ENCODE data around the gene KCNA1.
"Not testable (repeated sequence)": the region's sequence is repeated elsewhere in the genome, so short reads cannot be mapped to it uniquely, and the experiment has no call there.

KCNA1 gene

GRCh38 chr12:4909734-4910501, at the start of gene KCNA1:
KCNA1 (plus strand) TSS chr12:4909905; CDS start chr12:4911379, 1,474 bp downstream.
- peak; percentile 82 for DNase-seq (ENCODE audit: low spot score)

GRCh38 chr12:4860741-4861140, 49.0 kb upstream of the KCNA1 start:
- no peak for DNase-seq (ENCODE audit: low spot score)

- DNase-seq (ENCODE audit: low spot score), result no peak
Measured at GRCh38 chr12:4862809-4863208, 46.9 kb upstream of the KCNA1 start.

GRCh38 chr12:4864575-4864974, 45.1 kb upstream of the KCNA1 start:
- no peak for DNase-seq (ENCODE audit: low spot score)

GRCh38 chr12:4865246-4865645, 44.5 kb upstream of the KCNA1 start:
- no peak for DNase-seq (ENCODE audit: low spot score)

GRCh38 chr12:4866299-4866698, 43.4 kb upstream of the KCNA1 start:
- no peak for DNase-seq (ENCODE audit: low spot score)

DNA sequence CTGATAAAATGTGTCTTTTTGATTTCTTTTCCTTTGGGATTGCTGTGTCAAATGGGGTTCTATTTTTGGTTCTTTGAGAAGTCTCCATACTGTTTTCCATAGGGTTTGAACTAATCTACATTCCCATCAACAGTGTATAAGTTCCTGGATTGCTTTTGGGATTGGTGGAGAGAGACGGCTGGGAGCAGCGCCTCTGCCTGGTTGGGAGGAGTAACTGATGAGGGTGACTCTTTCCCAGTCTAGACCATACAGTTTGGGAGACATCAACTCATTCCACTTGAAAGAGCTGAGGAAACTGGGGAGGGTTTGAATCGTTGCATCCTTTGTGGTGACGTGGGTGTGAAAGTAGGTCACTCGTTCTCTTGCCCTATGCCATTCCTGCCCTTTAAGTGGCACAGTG, 42.3 kb upstream of the KCNA1 start:
- no peak for DNase-seq (ENCODE audit: low spot score)

- no peak for DNase-seq (ENCODE audit: low spot score)
Measured at GRCh38 chr12:4870423-4870822, 39.3 kb upstream of the KCNA1 start.

- no peak for DNase-seq (ENCODE audit: low spot score)
Measured at GRCh38 chr12:4871514-4871913, 38.2 kb upstream of the KCNA1 start.

GRCh38 chr12:4873947-4874346, 35.8 kb upstream of the KCNA1 start:
- DNase-seq (ENCODE audit: low spot score), result no peak

GRCh38 chr12:4874671-4875070, 35.0 kb upstream of the KCNA1 start:
- no peak for DNase-seq (ENCODE audit: low spot score)

DNA sequence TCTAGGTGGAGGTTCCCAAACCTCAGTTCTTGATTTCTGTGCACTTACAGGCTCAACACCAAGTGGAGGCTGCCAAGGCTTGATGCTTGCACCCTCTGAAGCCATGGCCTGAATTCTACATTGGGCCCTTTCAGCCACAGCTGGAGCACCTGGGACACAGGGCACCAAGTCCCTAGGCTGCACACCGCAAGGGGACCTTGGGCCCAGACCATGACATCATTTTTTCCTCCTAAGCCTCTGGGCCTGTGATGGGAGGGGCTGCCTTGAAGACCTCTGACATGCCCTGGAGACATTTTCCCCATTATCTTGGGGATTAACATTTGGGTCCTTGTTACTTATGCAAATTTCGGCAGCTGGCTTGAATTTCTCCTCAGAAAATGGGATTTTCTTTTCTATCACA, 30.2 kb upstream of the KCNA1 start:
- not testable (repeated sequence) for DNase-seq (ENCODE audit: low spot score)

DNA sequence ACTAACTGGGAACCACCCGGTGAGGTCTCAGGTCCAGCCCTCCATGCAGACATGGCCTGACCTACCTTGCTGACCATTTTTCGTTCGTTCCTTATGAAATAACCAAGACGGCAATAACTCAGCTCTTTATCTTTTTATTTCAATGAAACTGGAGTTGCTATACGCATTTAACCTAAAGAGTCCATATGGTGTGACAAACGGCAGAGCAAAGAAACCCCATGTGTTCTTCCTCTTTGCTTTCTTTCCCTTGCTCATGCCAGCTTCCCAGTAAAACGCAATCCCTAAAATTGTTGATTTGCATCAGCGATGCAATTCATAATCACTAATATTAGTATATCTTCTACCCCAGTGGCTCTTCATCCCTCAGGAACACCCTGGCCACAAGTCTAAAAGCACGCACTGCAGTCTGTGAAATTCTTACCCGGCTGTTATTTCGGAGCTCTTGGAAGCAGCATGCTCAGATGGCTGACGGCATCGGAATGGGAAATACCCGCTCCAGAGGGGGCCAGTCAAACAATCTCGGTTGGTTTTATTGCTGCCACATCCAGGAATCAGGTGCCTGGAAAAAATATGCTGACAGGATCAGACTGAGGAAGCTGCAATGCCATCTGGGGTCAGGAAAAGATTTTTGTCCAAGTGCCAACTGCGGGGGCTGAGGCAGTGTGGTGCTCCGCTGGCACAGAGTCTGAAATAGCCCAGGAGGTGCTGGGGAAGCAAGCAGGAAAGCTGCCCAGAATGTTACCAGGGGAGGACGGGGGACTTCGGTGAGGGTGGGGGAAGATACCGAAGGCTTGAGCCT, 28.2 kb upstream of the KCNA1 start:
- peak; percentile 95 for DNase-seq (ENCODE audit: low spot score)

DNA sequence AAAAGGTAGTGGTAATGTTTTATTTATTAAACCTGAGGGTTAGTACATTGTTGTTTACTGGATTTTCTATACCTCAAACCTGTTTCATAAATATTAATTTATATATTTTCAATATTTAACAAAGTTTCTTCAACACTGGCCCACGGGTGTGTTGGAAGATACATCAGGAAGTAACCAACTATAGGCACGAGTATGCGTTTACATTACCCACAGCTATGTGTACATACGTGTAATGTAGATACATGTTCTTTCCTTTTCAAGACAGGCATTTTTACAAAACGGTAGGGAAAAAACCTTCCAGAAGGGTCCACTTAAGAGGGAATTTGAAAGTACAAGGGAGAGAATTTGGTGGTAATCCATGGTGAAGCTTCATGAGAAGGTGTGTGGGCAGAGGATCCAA, 17.8 kb upstream of the KCNA1 start:
- no peak for DNase-seq (ENCODE audit: low spot score)

DNA sequence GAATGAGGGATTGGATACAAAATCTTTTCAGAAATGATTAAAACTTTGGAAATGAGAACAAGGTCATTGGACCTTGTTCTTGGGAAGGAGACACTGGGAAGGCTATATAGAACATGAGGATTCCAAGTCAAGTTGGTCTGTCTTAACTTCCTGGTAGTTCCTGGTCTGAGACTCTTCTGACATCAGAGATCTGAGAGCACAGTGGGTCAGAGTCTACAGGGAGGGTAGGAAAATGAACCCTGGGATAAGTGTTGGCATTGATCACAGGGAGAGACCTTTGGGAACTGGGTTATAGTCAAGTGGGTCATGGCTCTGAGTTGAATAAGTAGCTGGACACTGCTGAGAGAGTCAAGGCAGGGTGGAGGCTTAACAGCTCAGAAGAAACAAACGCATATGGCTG, 17.3 kb upstream of the KCNA1 start:
- DNase-seq (ENCODE audit: low spot score), result no peak

- DNase-seq (ENCODE audit: low spot score), result peak; percentile 13
Measured at GRCh38 chr12:4894019-4894418, 15.7 kb upstream of the KCNA1 start.

GRCh38 chr12:4899364-4899763, 10.3 kb upstream of the KCNA1 start:
- DNase-seq (ENCODE audit: low spot score), result peak; percentile 44

DNA sequence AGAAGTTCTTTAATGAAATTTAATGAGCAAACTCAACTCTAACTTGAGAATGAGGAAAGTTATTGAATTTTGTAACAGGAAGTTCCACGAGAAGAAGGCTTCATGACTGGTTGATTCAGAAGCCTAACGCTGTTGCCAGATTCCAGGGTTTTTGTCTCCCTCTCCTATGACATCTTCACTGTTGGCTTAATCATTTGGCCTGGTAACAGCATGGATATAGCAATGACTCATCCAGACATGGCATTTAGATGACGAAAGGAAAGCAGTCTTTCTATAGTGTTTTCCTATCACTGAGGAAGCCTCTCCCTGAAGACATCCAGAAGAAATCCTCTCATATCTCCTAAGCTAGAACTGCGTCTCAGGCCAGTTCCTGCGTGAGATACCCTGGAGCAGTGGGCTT, 9.4 kb upstream of the KCNA1 start:
- no peak for DNase-seq (ENCODE audit: low spot score)

DNA sequence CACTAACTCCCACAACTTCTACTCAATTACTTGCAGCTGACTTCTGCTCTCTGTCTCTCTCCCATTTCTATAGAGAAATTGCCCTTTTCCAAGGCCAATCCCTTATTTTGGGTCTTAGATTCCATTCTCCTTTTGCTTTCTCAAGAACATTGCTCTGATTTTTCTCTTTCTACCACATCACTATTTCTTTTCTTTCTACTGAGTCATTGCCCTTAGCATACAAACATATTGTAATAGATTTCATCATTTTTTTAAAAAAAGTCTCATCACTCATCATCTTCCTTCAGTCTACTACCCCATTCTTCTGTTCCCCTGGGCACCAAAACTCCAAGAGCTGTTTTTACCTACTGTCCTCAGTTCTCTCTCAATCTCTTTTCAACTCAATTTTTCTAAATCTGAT, 4.4 kb upstream of the KCNA1 start:
- no peak for DNase-seq (ENCODE audit: low spot score)

- DNase-seq (ENCODE audit: low spot score), result peak; percentile 63
Measured at GRCh38 chr12:4908684-4909409, 858 bp upstream of the KCNA1 start.

GRCh38 chr12:4909410-4909733, 333 bp upstream of the KCNA1 start:
- DNase-seq (ENCODE audit: low spot score), result no peak

GRCh38 chr12:4910502-4911315, 1.0 kb downstream of the KCNA1 start:
- peak; percentile 59 for DNase-seq (ENCODE audit: low spot score)

Data from cerebellar cortex (tissue), 1 donor.